Breast epithelium (tissue), 3 donors: ENCODE measurements around the gene SPRING1.

Source experiments
- POLR2A ChIP-seq: fragments of 450-650 bp; IDR thresholded peaks from one replicate; pipeline ENCODE4 v1.6.1; 2016; ENCODE audit warnings: antibody characterized with exemption, mild to moderate bottlenecking, moderate library complexity
- TF ChIP-seq, protein P1 (sequence below), 3 donors: fragments of 450-650 bp; IDR thresholded peaks; one replicate each; pipeline ENCODE4 v1.5.1; 2016 to 2017; ENCODE audit warnings: antibody characterized with exemption in 3 of 3, mild to moderate bottlenecking in 3 of 3, moderate library complexity in 3 of 3

DNA sequence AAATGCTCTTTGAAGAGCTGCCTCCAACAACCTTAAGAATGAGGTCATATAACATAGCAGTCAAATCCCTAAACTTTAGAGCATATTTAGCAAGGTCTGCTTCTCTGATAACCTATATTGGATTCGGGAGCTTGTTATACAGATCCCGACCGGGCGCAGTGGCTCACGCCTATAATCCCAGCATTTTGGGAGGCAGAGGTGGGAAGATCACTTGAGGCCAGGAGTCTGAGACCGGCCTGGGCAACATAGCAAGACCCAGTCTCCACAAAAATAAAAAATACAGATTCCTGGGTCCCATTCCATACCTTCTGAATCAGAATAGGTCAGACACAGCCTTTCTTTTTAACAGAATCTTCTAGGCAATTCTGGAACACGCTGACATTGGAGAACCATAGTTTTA lies 46.7 kb downstream of the SPRING1 start:
- TF ChIP-seq, protein P1, sequence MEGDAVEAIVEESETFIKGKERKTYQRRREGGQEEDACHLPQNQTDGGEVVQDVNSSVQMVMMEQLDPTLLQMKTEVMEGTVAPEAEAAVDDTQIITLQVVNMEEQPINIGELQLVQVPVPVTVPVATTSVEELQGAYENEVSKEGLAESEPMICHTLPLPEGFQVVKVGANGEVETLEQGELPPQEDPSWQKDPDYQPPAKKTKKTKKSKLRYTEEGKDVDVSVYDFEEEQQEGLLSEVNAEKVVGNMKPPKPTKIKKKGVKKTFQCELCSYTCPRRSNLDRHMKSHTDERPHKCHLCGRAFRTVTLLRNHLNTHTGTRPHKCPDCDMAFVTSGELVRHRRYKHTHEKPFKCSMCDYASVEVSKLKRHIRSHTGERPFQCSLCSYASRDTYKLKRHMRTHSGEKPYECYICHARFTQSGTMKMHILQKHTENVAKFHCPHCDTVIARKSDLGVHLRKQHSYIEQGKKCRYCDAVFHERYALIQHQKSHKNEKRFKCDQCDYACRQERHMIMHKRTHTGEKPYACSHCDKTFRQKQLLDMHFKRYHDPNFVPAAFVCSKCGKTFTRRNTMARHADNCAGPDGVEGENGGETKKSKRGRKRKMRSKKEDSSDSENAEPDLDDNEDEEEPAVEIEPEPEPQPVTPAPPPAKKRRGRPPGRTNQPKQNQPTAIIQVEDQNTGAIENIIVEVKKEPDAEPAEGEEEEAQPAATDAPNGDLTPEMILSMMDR (IDR thresholded peaks at IDR 0.05), result no peak
- no peak for TF ChIP-seq POLR2A
